Nucleus accumbens (tissue), 56 donors: Measurements from ENCODE around the gene MAML1.
"Not testable (repeated sequence)": the region's sequence is repeated elsewhere in the genome, so short reads cannot be mapped to it uniquely, and the experiment has no call there.

Experiments used
- DNase-seq, 56 donors: peaks; one replicate each; lab custom pipeline; 2025; lab: John Stamatoyannopoulos, UW

The MAML1 gene

GRCh38 chr5:179732412-179732917 is at the start of gene MAML1:
Gene MAML1, plus strand, starts transcription at chr5:179732822. Its CDS starts 291 bp downstream, at chr5:179733113.
- DNase-seq = peak; percentile 88 to 100 (median 99)

- DNase-seq = not testable (repeated sequence)
Measured at GRCh38 chr5:179689212-179689611, 43.4 kb upstream of the MAML1 start.

- no peak for DNase-seq
Measured at GRCh38 chr5:179694561-179694960, 38.1 kb upstream of the MAML1 start.

- no peak for DNase-seq
Measured at GRCh38 chr5:179696603-179697002, 36.0 kb upstream of the MAML1 start.

- no peak for DNase-seq
Measured at GRCh38 chr5:179697108-179697507, 35.5 kb upstream of the MAML1 start.

- not testable (repeated sequence) for DNase-seq
Measured at GRCh38 chr5:179697543-179697942, 35.1 kb upstream of the MAML1 start.

GRCh38 chr5:179697993-179698934 is 34.4 kb upstream of the MAML1 start:
- DNase-seq = peak; percentile 83 to 100 (median 99)

- peak in 7 of 56 donors; percentile 30 to 67 (median 47) for DNase-seq
Measured at GRCh38 chr5:179698935-179699615, 33.5 kb upstream of the MAML1 start, which contains the start of gene CANX. Gene CANX, plus strand, starts transcription at chr5:179698967. Its CDS starts 6,715 bp downstream, at chr5:179705682.

GRCh38 chr5:179699616-179700237 is 32.9 kb upstream of the MAML1 start:
- peak in 3 of 56 donors; percentile 3 to 34 (median 5) for DNase-seq

- peak in 1 of 56 donors; percentile 9 for DNase-seq
Measured at GRCh38 chr5:179700401-179700918, 32.2 kb upstream of the MAML1 start.

GRCh38 chr5:179716286-179716685 is 16.3 kb upstream of the MAML1 start:
- DNase-seq = no peak

- DNase-seq = no peak
Measured at GRCh38 chr5:179720222-179720621, 12.4 kb upstream of the MAML1 start.

GRCh38 chr5:179724163-179724562 is 8.5 kb upstream of the MAML1 start:
- DNase-seq = no peak

- no peak for DNase-seq
Measured at GRCh38 chr5:179727106-179727505, 5.5 kb upstream of the MAML1 start.

GRCh38 chr5:179729303-179729702 is 3.3 kb upstream of the MAML1 start:
- no peak for DNase-seq

- no peak for DNase-seq
Measured at GRCh38 chr5:179729727-179730126, 2.9 kb upstream of the MAML1 start.

GRCh38 chr5:179730356-179730755 is 2.3 kb upstream of the MAML1 start:
- DNase-seq = no peak

- DNase-seq = no peak
Measured at GRCh38 chr5:179730852-179731251, 1.8 kb upstream of the MAML1 start.

- DNase-seq = peak in 9 of 56 donors; percentile 1 to 44 (median 6)
Measured at GRCh38 chr5:179731791-179732411, 721 bp upstream of the MAML1 start.
